Common myeloid progenitor, CD34-positive (primary cell): Measurements from ENCODE around the gene CD8B2.
A peak's percentile ranks its signal among the peaks of the same experiment; 100 is the strongest.

Source experiments
- CTCF ChIA-PET: fragments of 350-600 bp; sonication (Branson Sonifier 250); formaldehyde crosslinking; loops from one replicate; lab custom pipeline; 2021; ENCODE audit warnings: antibody characterized with exemption; lab: Charles Lee
- POLR2A ChIA-PET: fragments of 350-600 bp; sonication (Branson Sonifier 250); formaldehyde crosslinking; loops from one replicate; lab custom pipeline; 2021; ENCODE audit warnings: antibody characterized with exemption; lab: Charles Lee
- DNase-seq, 3 donors: peaks; one replicate each; pipeline versions ENCODE4 v3.0.0 to v3.0.0-alpha.2; 2013
- H3K27ac ChIP-seq, 2 experiments: 1 replicate in 1 of 2; 2 replicates in 1 of 2; pipeline ENCODE4 v1.7.0; 2013; ENCODE audit warnings: inconsistent platforms in 2 of 2, low read length in 2 of 2, mild to moderate bottlenecking in 2 of 2, low read depth in 1 of 2, moderate library complexity in 1 of 2; ENCODE audit not compliant: severe bottlenecking in 2 of 2, insufficient read depth in 1 of 2, poor library complexity in 1 of 2
- H3K27me3 ChIP-seq, 5 experiments: replicated peaks in 2 of 5; 1 replicate in 3 of 5; 2 replicates in 2 of 5; pipeline versions ENCODE4 v1.6.1 to v1.7.0; 2013; ENCODE audit warnings: low read length in 4 of 5, mild to moderate bottlenecking in 2 of 5, moderate library complexity in 2 of 5, inconsistent platforms in 1 of 5; ENCODE audit not compliant: insufficient read depth in 5 of 5, control insufficient read depth in 4 of 5
- H3K36me3 ChIP-seq, 4 experiments: 1 replicate in 2 of 4; 2 replicates in 2 of 4; pipeline versions ENCODE4 v1.6.1 to v1.7.0; 2013; ENCODE audit warnings: low read length in 3 of 4, control low read depth in 1 of 4, mild to moderate bottlenecking in 1 of 4; ENCODE audit not compliant: control insufficient read depth in 4 of 4, insufficient read depth in 4 of 4
- H3K4me1 ChIP-seq, 4 experiments: 1 replicate in 3 of 4; 2 replicates in 1 of 4; pipeline versions ENCODE4 v1.6.1 to v1.7.1; 2013; ENCODE audit warnings: low read length in 3 of 4, mild to moderate bottlenecking in 3 of 4, control low read depth in 1 of 4, inconsistent platforms in 1 of 4, moderate library complexity in 1 of 4; ENCODE audit not compliant: control insufficient read depth in 4 of 4, insufficient read depth in 4 of 4; ENCODE audit errors: control extremely low read depth in 1 of 4
- H3K4me3 ChIP-seq, 7 experiments: 1 replicate in 4 of 7; 2 replicates in 3 of 7; pipeline versions ENCODE4 v1.5.1 to v1.7.0; 2013; ENCODE audit warnings: mild to moderate bottlenecking in 7 of 7, low read length in 6 of 7, moderate library complexity in 6 of 7, inconsistent platforms in 2 of 7, low read depth in 2 of 7, control low read depth in 1 of 7; ENCODE audit not compliant: insufficient read depth in 4 of 7, control insufficient read depth in 1 of 7; ENCODE audit errors: extremely low read depth in 1 of 7
- H3K9me3 ChIP-seq, 5 experiments: 1 replicate in 4 of 5; 2 replicates in 1 of 5; pipeline versions ENCODE4 v1.6.1 to v1.7.1; 2013; ENCODE audit warnings: low read length in 4 of 5, mild to moderate bottlenecking in 2 of 5, inconsistent platforms in 1 of 5, low read depth in 1 of 5, moderate library complexity in 1 of 5; ENCODE audit not compliant: control insufficient read depth in 4 of 5, insufficient read depth in 2 of 5; ENCODE audit errors: control extremely low read depth in 1 of 5
- WGBS: methylation state at CpG from one replicate; pipeline ENCODE4 v1.1.5; 2013; ENCODE audit not compliant: insufficient coverage; 5-methylcytosine and 5-hydroxymethylcytosine counted together

Gene CD8B2

DNA sequence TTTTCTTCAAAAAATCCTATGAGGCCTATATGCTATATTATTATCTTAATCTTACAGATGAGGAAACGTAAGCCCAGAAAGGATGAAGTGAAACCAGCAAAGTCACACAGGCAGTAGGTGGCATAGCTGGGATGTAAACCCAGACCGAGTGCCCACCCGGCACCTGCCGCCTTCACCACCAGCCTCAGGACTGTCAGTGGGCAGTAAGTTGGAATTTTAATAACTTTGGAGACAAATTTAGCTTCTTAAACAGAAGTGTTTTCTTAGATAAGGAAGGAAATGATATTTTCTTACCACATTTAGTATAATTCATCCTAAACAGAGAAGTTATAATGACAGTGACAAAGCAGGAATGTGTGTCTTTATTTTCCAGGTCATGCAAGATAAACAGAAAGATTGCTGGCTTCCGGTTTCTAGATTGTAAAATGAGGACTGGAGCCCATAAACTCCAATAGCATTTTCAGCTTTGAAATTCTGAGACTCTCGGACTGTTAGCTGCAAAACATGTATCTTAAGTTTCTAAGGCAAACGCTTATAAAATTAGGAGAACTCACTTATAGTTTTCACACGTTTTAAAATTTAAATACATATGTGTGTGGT is 59.3 kb downstream of the CD8B2 start:
- no peaks in the 10 kb centered on the region for H3K27me3 ChIP-seq
- peak overlapping the region; percentile 37 to 71 for H3K27ac ChIP-seq
- H3K36me3 ChIP-seq: no peaks in the 10 kb centered on the region
- peaks cover 11 to 31% (median 18%) of the 10 kb centered on the region in 4 experiments for H3K4me1 ChIP-seq
- peak overlapping the region in 2 of 7 experiments; percentile 46 to 51 for H3K4me3 ChIP-seq
- H3K9me3 ChIP-seq: no peaks in the 10 kb centered on the region
- peak; percentile 64 to 91 (median 83) for DNase-seq
- ChIA-PET POLR2A (interaction anchor here (0.5 kb wide), 1 partner anchor 20 kb away, joined by 3 read pairs; no protein-coding TSS in a partner anchor), CTCF (interaction anchor here (0.9 to 7.6 kb wide), 11 partner anchors 9 to 444 kb away, joined by 3 to 62 read pairs (median 5); no protein-coding TSS in a partner anchor)
- WGBS: 0% methylated on average over 3 of the region's 8 CpGs

DNA sequence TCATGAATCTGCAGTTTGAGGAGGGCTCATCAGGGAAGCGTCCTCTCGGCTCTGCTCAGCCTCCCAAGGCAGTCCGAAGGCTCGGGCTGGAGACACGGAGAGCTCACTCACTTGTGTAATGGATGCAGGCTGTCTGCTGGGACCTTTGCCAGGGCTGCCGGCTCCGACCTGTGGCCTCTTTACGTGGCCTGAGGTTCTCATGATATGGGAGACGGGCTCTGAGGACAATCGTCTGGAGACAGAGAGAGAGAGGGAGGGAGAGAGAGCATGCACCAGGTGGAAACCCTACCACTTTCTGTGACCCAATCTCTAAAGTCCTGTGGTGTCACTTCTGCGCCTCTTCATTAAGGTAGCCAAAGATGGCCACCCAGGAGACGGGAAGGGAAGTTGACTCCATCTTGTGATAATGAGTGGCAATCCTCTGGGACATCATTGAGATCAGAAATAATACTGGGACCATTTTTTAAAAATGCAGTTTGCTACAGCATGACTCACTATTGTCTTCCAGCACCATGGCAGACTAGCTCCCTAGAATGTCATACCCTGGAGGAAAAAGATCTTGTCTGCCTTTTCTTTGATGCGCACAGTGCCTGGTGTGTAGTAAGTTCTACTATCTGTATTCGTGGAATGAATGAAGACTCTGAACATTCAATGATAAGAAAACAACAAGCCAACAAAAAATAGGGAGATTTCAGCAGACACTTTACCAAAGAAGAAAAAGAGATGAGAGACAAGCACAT is 60.2 kb downstream of the CD8B2 start:
- Histone ChIP-seq H3K4me1 (peaks cover 11 to 31% (median 18%) of the 10 kb centered on the region in 4 experiments), H3K27me3 (no peaks in the 10 kb centered on the region), H3K36me3 (no peaks in the 10 kb centered on the region), H3K27ac (peak overlapping the region in 1 of 2 experiments; percentile 10), H3K9me3 (no peaks in the 10 kb centered on the region), H3K4me3 (peak overlapping the region in 1 of 7 experiments; percentile 19)
- 57% methylated on average over 8 of the region's 14 CpGs for WGBS
- CTCF ChIA-PET: interaction anchor here (1.3 to 7.6 kb wide), 4 partner anchors 9 to 35 kb away, joined by 5 to 62 read pairs (median 12); no protein-coding TSS in a partner anchor
- POLR2A ChIA-PET: interaction anchor here (0.5 kb wide), 1 partner anchor 19 kb away, joined by 3 read pairs; no protein-coding TSS in a partner anchor
- no peak for DNase-seq

DNA sequence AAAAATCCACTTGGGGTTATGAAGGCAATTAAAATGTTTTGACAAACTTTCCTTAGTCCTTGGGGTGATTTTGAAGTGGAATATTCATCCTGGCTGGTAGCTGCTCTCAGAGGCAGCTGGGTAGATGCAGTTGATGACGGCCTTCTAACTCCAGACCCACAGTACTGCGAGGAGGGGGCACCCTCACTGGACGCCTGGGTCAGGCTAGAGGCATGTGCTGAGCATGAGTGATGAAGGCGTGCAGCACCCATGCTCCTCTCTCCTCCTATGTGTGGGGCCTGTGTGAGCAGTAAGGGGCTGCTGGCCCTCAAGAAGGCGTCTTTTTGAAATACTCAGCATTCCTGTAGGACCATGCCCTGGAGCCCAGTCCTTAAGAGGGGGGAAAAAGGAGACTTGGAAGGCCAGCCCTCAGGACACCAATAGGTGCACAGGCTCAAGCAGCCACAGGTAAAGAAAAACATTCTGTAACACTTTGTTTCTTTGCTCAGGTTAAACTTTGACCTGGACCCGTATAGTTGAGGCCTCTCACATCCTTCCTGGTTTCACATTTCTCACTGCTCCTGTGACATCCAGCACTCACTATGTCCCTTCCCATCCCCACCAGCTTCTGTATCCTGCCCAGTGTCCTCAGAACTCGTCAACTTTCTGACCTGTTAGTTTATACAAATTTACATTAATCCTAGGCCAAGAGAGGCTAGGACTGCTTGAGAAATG is 64.4 kb downstream of the CD8B2 start:
- CTCF ChIA-PET: interaction anchor here (1.5 kb wide), 1 partner anchor 11 kb away, joined by 4 read pairs; no protein-coding TSS in a partner anchor
- Histone ChIP-seq H3K9me3 (no peaks in the 10 kb centered on the region), H3K4me3 (no peak overlapping the region), H3K27ac (no peak overlapping the region), H3K4me1 (peaks cover 5 to 10% (median 7%) of the 10 kb centered on the region in 4 experiments), H3K36me3 (no peaks in the 10 kb centered on the region), H3K27me3 (no peaks in the 10 kb centered on the region)
- no peak for DNase-seq
- WGBS: 71% methylated on average over 3 of the region's 7 CpGs
- POLR2A ChIA-PET: no interaction called here

DNA sequence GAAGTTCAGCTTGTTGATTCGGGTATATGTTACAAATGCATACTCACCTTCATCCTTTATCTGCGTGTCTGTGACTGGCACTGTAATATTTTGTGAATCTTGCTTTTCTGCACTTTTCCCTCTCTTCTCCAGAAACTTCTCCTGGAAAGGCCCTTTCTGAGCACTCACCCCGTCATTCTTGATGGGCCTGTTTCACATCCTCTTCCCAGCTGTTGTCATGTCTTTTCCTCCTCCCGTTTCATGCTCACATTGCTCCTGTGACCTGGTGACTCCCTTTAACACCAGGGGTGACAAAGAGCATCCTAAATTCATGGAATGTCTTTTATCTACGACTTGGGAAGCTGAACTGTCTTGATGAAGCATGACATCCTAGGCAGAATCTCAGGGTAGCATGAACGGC is 65.8 kb downstream of the CD8B2 start:
- no peak for DNase-seq
- 99% methylated on average over 6 of the region's 6 CpGs for WGBS
- H3K4me1 ChIP-seq: no peaks in the 10 kb centered on the region
- CTCF ChIA-PET: interaction anchor here (1.2 to 2.0 kb wide), 4 partner anchors 10 to 30 kb away, joined by 3 to 5 read pairs (median 4); no protein-coding TSS in a partner anchor
- H3K4me3 ChIP-seq: no peak overlapping the region
- H3K27me3 ChIP-seq: no peaks in the 10 kb centered on the region
- POLR2A ChIA-PET: no interaction called here
- H3K27ac ChIP-seq: no peak overlapping the region
- H3K36me3 ChIP-seq: no peaks in the 10 kb centered on the region
- no peaks in the 10 kb centered on the region for H3K9me3 ChIP-seq

DNA sequence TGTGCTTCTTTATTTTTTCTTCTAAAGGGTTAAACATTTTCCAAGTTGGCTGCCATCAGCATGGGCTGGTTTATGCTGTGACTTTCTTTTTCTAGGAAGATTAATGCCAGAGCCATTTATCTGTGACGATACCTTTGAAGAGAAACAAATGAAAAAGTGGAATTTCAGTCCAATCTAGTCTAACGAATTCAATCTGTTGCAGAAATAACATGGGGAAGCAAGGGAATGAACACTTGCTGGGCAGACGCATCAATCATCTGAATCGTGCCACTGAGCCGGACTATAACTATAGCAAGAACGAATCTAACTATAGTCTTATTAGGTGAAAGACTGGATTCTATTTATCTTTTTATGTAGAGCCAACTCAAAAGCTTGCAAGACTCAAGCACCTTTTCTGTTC is 66.2 kb downstream of the CD8B2 start:
- CTCF ChIA-PET: interaction anchor here (1.2 to 2.0 kb wide), 4 partner anchors 9 to 29 kb away, joined by 3 to 5 read pairs (median 4); no protein-coding TSS in a partner anchor
- Histone ChIP-seq H3K27me3 (no peaks in the 10 kb centered on the region), H3K4me3 (no peak overlapping the region), H3K9me3 (no peaks in the 10 kb centered on the region), H3K4me1 (no peaks in the 10 kb centered on the region), H3K27ac (no peak overlapping the region), H3K36me3 (no peaks in the 10 kb centered on the region)
- WGBS: 97% methylated on average over 5 of the region's 6 CpGs
- no peak for DNase-seq
- POLR2A ChIA-PET: no interaction called here

DNA sequence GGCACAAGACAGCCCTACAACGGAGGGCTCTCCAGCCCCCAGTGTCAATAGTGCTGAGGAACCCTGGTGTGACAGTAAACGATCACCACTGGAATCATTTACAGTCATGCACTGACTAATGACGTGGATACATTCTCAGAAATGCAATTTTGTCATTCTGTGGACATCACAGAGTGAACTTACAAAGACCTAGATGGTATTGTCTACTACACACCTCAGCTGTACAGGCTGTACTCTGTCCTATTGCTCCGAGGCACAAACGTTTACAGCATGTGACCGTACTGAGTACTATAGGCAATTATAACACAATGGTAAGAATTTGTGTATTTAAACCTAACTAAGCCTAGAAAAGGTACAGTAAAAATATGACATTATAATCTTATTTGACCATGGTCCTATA is 67.2 kb downstream of the CD8B2 start:
- no peak overlapping the region for H3K4me3 ChIP-seq
- H3K4me1 ChIP-seq: no peaks in the 10 kb centered on the region
- H3K9me3 ChIP-seq: no peaks in the 10 kb centered on the region
- no peaks in the 10 kb centered on the region for H3K27me3 ChIP-seq
- 97% methylated on average over 3 of the region's 6 CpGs for WGBS
- ChIA-PET CTCF (no interaction called here), POLR2A (no interaction called here)
- no peaks in the 10 kb centered on the region for H3K36me3 ChIP-seq
- no peak overlapping the region for H3K27ac ChIP-seq
- DNase-seq: no peak
